Esophagus muscularis mucosa (tissue), 4 donors: Measurements from ENCODE around the gene PHOX2A. TPM values are rescaled to one million over a fixed set of nuclear protein-coding genes. Genes with fewer than 3 reads are reported as not detected.
A peak's percentile ranks its signal among the peaks of the same experiment; 100 is the strongest.

ENCODE experiments used
- DNase-seq: peaks from one replicate; pipeline ENCODE4 v3.0.0-alpha.2; 2017; ENCODE audit errors: extremely low spot score
- H3K27ac ChIP-seq, 4 donors: fragments of 200-600 bp; sonication (generic); replicated peaks in 1 of 4; 1 replicate in 3 of 4; 2 replicates in 1 of 4; pipeline ENCODE4 v1.5.1; 2016 to 2019; ENCODE audit warnings: mild to moderate bottlenecking in 1 of 4
- H3K27me3 ChIP-seq, 4 donors: fragments of 200-600 bp; sonication (generic); one replicate each; pipeline versions ENCODE4 v1.5.1 to v1.6.0; 2016 to 2019
- H3K36me3 ChIP-seq, 4 donors: fragments of 200-600 bp; sonication (generic); one replicate each; pipeline ENCODE4 v1.5.1; 2016 to 2019
- H3K4me1 ChIP-seq, 4 donors: fragments of 200-600 bp; sonication (generic); one replicate each; pipeline ENCODE4 v1.5.1; 2016 to 2019
- H3K4me3 ChIP-seq, 4 donors: fragments of 200-600 bp; sonication (generic); 1 replicate in 2 of 4; 2 replicates in 2 of 4; pipeline ENCODE4 v1.5.1; 2016 to 2019; ENCODE audit warnings: mild to moderate bottlenecking in 4 of 4, moderate library complexity in 1 of 4
- H3K9me3 ChIP-seq, 4 donors: fragments of 200-600 bp; sonication (generic); 1 replicate in 3 of 4; 2 replicates in 1 of 4; pipeline ENCODE4 v1.5.1; 2016 to 2019
- CTCF ChIP-seq, 3 experiments: fragments of 200-600 bp in 2 of 3; fragments of 450-650 bp in 1 of 3; sonication (generic) in 2 of 3; IDR thresholded peaks; one replicate each; pipeline ENCODE4 v1.5.1; 2017 to 2019; ENCODE audit warnings: antibody characterized with exemption in 3 of 3, mild to moderate bottlenecking in 2 of 3, moderate library complexity in 1 of 3
- EP300 ChIP-seq: sonication (generic); formaldehyde crosslinking; IDR thresholded peaks from one replicate; pipeline ENCODE4 v1.6.1; 2017; ENCODE audit warnings: antibody characterized with exemption
- POLR2A ChIP-seq: fragments of 450-650 bp; IDR thresholded peaks from one replicate; pipeline ENCODE4 v1.6.1; 2017; ENCODE audit warnings: antibody characterized with exemption, moderate library complexity, mild to moderate bottlenecking, low read depth
- POLR2AphosphoS5 ChIP-seq, 2 donors: sonication (generic); formaldehyde crosslinking; IDR thresholded peaks; one replicate each; pipeline ENCODE4 v1.6.1; 2017; ENCODE audit warnings: antibody characterized with exemption in 2 of 2
- WGBS: methylation state at CpG from one replicate; pipeline ENCODE4 v1.1.5; 2018; 5-methylcytosine and 5-hydroxymethylcytosine counted together
- intact Hi-C: fragments of 100-400 bp; cut with DNase I; formaldehyde crosslinking; loops from one replicate; pipeline ENCODE4 v1.15.1; 2023
- total RNA-seq, 4 donors: library from RNA; depleted of rRNA; stranded (reverse); fragments of >200 nt; gene quantifications; one replicate each; pipeline versions ENCODE4 v1.1.0 to v1.2.1, GENCODE V29; 2016

Gene PHOX2A
- total RNA-seq, 4 donors from 2014 or later, result 1.2 to 1.3 (median 1.3) TPM

DNA sequence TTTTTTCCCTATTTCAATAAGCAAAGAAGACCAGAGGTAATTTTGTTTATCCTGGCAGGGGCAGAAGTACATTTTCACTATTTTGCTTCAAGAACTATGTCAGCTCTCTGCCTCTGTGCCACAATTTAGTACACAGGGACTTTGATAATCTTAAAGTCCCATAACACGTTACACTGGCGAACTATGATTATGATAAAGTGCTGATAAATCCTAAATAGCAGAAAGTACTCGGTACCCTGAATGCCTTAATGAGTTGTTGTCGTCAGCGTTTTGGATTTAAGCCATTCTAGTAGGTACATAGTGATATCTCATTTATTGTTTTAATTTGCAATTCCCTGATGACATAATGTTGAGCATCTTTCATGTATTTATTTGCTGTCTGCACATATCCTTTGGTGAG is 16.6 kb upstream of the PHOX2A start:
- Histone ChIP-seq H3K27ac (no peak overlapping the region), H3K4me1 (no peaks in the 10 kb centered on the region), H3K9me3 (no peaks in the 10 kb centered on the region), H3K4me3 (no peak overlapping the region), H3K36me3 (no peaks in the 10 kb centered on the region), H3K27me3 (no peaks in the 10 kb centered on the region)
- TF ChIP-seq CTCF (IDR thresholded peaks at IDR 0.05) (no peak), EP300 (no peak), POLR2AphosphoS5 (IDR thresholded peaks at IDR 0.05) (no peak)
- intact Hi-C loops, result no loop called here
- WGBS, result 66% methylated on average over 5 of the region's 5 CpGs
- no peak for DNase-seq

DNA sequence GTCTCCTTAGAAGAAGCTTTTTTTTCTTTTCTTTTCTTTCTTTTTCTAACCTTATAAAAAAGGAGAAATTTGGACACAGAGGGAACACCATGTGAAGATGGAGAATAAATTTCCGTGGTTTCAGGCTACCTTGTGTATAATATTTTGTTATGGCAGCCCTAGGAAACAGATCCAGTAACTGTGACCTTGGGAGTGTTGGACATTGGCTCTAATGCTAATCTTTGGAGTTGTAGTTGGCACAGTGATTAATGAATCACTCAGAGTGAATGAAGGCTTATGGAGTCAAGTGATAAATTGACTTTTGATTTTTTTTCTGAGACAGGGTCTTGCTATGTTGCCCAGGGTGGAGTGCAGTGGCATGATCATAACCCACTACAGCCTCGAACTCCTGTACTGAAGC is 15.5 kb upstream of the PHOX2A start:
- Histone ChIP-seq H3K36me3 (no peaks in the 10 kb centered on the region), H3K27me3 (no peaks in the 10 kb centered on the region), H3K9me3 (no peaks in the 10 kb centered on the region), H3K27ac (no peak overlapping the region), H3K4me3 (no peak overlapping the region), H3K4me1 (no peaks in the 10 kb centered on the region)
- whole genome bisulfite sequencing, result 90% methylated on average over 2 of the region's 2 CpGs
- TF ChIP-seq CTCF (IDR thresholded peaks at IDR 0.05) (no peak), POLR2AphosphoS5 (IDR thresholded peaks at IDR 0.05) (no peak), EP300 (no peak), POLR2A (no peak)
- DNase-seq, result no peak
- intact Hi-C loops, result no loop called here

GRCh38 chr11:72257570-72257969 is 13.6 kb upstream of the PHOX2A start:
- Histone ChIP-seq H3K27me3 (peaks cover 0 to 7% (median 0%) of the 10 kb centered on the region in 4 donors), H3K4me1 (no peaks in the 10 kb centered on the region), H3K9me3 (no peaks in the 10 kb centered on the region), H3K4me3 (no peak overlapping the region), H3K36me3 (no peaks in the 10 kb centered on the region), H3K27ac (no peak overlapping the region)
- TF ChIP-seq EP300 (no peak), POLR2A (no peak), CTCF (IDR thresholded peaks at IDR 0.05) (no peak), POLR2AphosphoS5 (IDR thresholded peaks at IDR 0.05) (no peak)
- intact Hi-C loops, result no loop called here
- DNase-seq, result no peak
- WGBS, result 91% methylated on average over 2 of the region's 2 CpGs

GRCh38 chr11:72254299-72254993 is 10.5 kb upstream of the PHOX2A start:
- WGBS, result 86% methylated on average over 5 of the region's 5 CpGs
- no peaks in the 10 kb centered on the region for H3K36me3 ChIP-seq
- H3K27ac ChIP-seq, result no peak overlapping the region
- H3K9me3 ChIP-seq, result no peaks in the 10 kb centered on the region
- intact Hi-C loops, result no loop called here
- DNase-seq, result peak; percentile 64
- H3K27me3 ChIP-seq, result peaks cover 0 to 38% (median 4%) of the 10 kb centered on the region in 4 donors
- no peak overlapping the region for H3K4me3 ChIP-seq
- TF ChIP-seq EP300, result no peak
- no peak for TF ChIP-seq POLR2AphosphoS5 (IDR thresholded peaks at IDR 0.05)
- no peak for TF ChIP-seq POLR2A
- TF ChIP-seq CTCF (IDR thresholded peaks at IDR 0.05), result no peak
- no peaks in the 10 kb centered on the region for H3K4me1 ChIP-seq

DNA sequence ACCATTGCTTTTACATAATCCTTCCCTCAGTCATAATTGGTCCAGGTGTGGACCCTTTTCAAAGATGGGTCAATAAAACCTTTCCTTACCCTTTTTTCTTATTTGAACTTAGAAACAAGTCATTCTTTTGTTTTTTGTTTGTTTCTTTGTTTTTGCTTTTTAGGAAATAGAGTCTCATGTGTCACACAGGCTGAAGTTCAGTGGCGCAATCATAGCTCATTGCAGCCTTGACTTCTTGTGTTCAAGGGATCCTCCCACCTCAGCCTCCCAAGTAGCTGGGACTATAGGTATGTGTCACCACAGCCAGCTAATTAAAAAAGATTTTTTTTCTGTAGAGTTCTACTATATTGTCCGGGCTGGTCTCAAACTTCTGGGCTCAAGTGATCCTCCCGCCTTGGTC is 9.4 kb upstream of the PHOX2A start:
- Histone ChIP-seq H3K27me3 (peaks cover 0 to 40% (median 4%) of the 10 kb centered on the region in 4 donors), H3K36me3 (no peaks in the 10 kb centered on the region), H3K4me3 (no peak overlapping the region), H3K4me1 (no peaks in the 10 kb centered on the region), H3K27ac (no peak overlapping the region), H3K9me3 (no peaks in the 10 kb centered on the region)
- TF ChIP-seq POLR2A (no peak), POLR2AphosphoS5 (IDR thresholded peaks at IDR 0.05) (no peak), CTCF (IDR thresholded peaks at IDR 0.05) (no peak), EP300 (no peak)
- 96% methylated on average over 3 of the region's 3 CpGs for WGBS
- intact Hi-C loops, result no loop called here
- DNase-seq, result no peak
